Lung (tissue), 12 donors: ENCODE measurements around the gene CMKLR1. TPM values are rescaled to one million over a fixed set of nuclear protein-coding genes. Genes with fewer than 3 reads are reported as not detected.
A peak's percentile ranks its signal among the peaks of the same experiment; 100 is the strongest.

Source experiments
- ATAC-seq: fragments of 200-7000 bp; cut with Tn5 transposase; one replicate; pipeline ENCODE4 v1.9.1; 2020; ENCODE audit warnings: moderate number of reproducible peaks; ENCODE audit not compliant: insufficient read depth, low FRiP score
- DNase-seq, 3 donors: peaks; one replicate each; pipeline ENCODE4 v3.0.0-alpha.2; 2013 to 2017
- H3K27ac ChIP-seq, 2 donors: one replicate each; pipeline ENCODE4 v1.5.1; 2013; ENCODE audit warnings: mild to moderate bottlenecking in 2 of 2, moderate library complexity in 2 of 2, control low read depth in 1 of 2, inconsistent platforms in 1 of 2, low read depth in 1 of 2, low read length in 1 of 2
- H3K27me3 ChIP-seq, 3 donors: one replicate each; pipeline ENCODE4 v1.5.1; 2013; ENCODE audit warnings: low read length in 2 of 3; ENCODE audit not compliant: control insufficient read depth in 3 of 3, insufficient read depth in 3 of 3
- H3K36me3 ChIP-seq, 4 donors: one replicate each; pipeline ENCODE4 v1.5.1; 2013; ENCODE audit warnings: low read length in 4 of 4, mild to moderate bottlenecking in 1 of 4, moderate library complexity in 1 of 4; ENCODE audit not compliant: control insufficient read depth in 4 of 4, insufficient read depth in 4 of 4
- H3K4me1 ChIP-seq, 5 donors: one replicate each; pipeline ENCODE4 v1.5.1; 2013; ENCODE audit warnings: low read length in 5 of 5, mild to moderate bottlenecking in 2 of 5, moderate library complexity in 1 of 5; ENCODE audit not compliant: control insufficient read depth in 5 of 5, insufficient read depth in 5 of 5
- H3K4me3 ChIP-seq: one replicate; pipeline ENCODE4 v1.5.1; 2013; ENCODE audit warnings: mild to moderate bottlenecking, control low read depth, moderate library complexity
- H3K9ac ChIP-seq, 2 donors: one replicate each; pipeline ENCODE4 v1.5.1; 2013; ENCODE audit warnings: low read length in 2 of 2, control low read depth in 1 of 2; ENCODE audit not compliant: insufficient read depth in 1 of 2
- H3K9me3 ChIP-seq, 4 donors: one replicate each; pipeline ENCODE4 v1.5.1; 2013; ENCODE audit warnings: low read length in 3 of 4, mild to moderate bottlenecking in 1 of 4, moderate library complexity in 1 of 4; ENCODE audit not compliant: control insufficient read depth in 4 of 4, insufficient read depth in 3 of 4
- CTCF ChIP-seq: IDR thresholded peaks from 2 replicates; pipeline ENCODE4 v1.5.1; 2012; ENCODE audit warnings: mild to moderate bottlenecking; ENCODE audit errors: control extremely low read depth, extremely low read depth
- WGBS, 2 donors: extraction: QIAGEN DNeasy Blood & Tissue Kit; methylation state at CpG; one replicate each; pipeline ENCODE4 v1.1.7; 2013; 5-methylcytosine and 5-hydroxymethylcytosine counted together
- polyA plus RNA-seq, 2 donors: library from polyadenylated mRNA; stranded (reverse); fragments of 200-250 nt; gene quantifications; one replicate each; pipeline ENCODE4 v1.2.1, GENCODE V29; 2013
- total RNA-seq, 2 donors: library from RNA; depleted of rRNA in 1 of 2; stranded (reverse); fragments of >200 nt in 1 of 2; gene quantifications; one replicate each; pipeline ENCODE4 v1.2.1, GENCODE V29; 2014 to 2021
- donor health status: control.
- donor health status: control.
- donor health status: Bipolar disorder and iron deficiency.
- donor health status: healthy.
- donor health status: DM: yes; HTN: yes; CAD: no.

Gene CMKLR1
- total and polyA plus RNA-seq, 4 donors, result 4.4 to 20.5 (median 17.5) TPM

GRCh38 chr12:108318472-108319275, 20.4 kb downstream of the CMKLR1 start:
- Histone ChIP-seq H3K9me3 (no peaks in the 10 kb centered on the region), H3K27ac (no peak overlapping the region), H3K4me1 (peaks cover 0 to 18% (median 5%) of the 10 kb centered on the region in 5 donors), H3K36me3 (peaks cover 0 to 3% (median 1%) of the 10 kb centered on the region in 4 donors), H3K27me3 (peaks cover 0 to 7% (median 0%) of the 10 kb centered on the region in 3 donors), H3K9ac (no peak overlapping the region), H3K4me3 (no peak overlapping the region)
- 81 to 87% methylated on average over 6 of the region's 6 CpGs for WGBS, 2 donors
- ATAC-seq (no peak), DNase-seq (no peak)
- TF ChIP-seq CTCF, result no peak

GRCh38 chr12:108317308-108318234, 21.5 kb downstream of the CMKLR1 start:
- no peak overlapping the region for H3K9ac ChIP-seq
- TF ChIP-seq CTCF, result no peak
- 85 to 88% methylated on average over 6 of the region's 6 CpGs for WGBS, 2 donors
- ATAC-seq, result no peak
- no peak for DNase-seq
- H3K4me1 ChIP-seq, result peaks cover 5 to 29% (median 10%) of the 10 kb centered on the region in 5 donors
- H3K27ac ChIP-seq, result no peak overlapping the region
- H3K27me3 ChIP-seq, result peaks cover 0 to 5% (median 0%) of the 10 kb centered on the region in 3 donors
- H3K36me3 ChIP-seq, result peaks cover 0 to 1% (median 0%) of the 10 kb centered on the region in 4 donors
- H3K9me3 ChIP-seq, result no peaks in the 10 kb centered on the region
- H3K4me3 ChIP-seq, result no peak overlapping the region

- Histone ChIP-seq H3K4me1 (peaks cover 5 to 34% (median 17%) of the 10 kb centered on the region in 5 donors), H3K27me3 (peaks cover 0 to 5% (median 0%) of the 10 kb centered on the region in 3 donors), H3K9ac (no peak overlapping the region), H3K36me3 (peaks cover 0 to 1% (median 0%) of the 10 kb centered on the region in 4 donors), H3K27ac (peak overlapping the region in 1 of 2 donors; percentile 65), H3K4me3 (no peak overlapping the region), H3K9me3 (no peaks in the 10 kb centered on the region)
- DNase-seq (no peak), ATAC-seq (no peak)
- WGBS, 2 donors, result 52 to 56% methylated on average over 12 of the region's 12 CpGs
- TF ChIP-seq CTCF, result no peak
Observed at GRCh38 chr12:108316176-108317086, 22.7 kb downstream of the CMKLR1 start.
